ENCODE data around the gene MAPKAP1.

The MAPKAP1 gene

DNA sequence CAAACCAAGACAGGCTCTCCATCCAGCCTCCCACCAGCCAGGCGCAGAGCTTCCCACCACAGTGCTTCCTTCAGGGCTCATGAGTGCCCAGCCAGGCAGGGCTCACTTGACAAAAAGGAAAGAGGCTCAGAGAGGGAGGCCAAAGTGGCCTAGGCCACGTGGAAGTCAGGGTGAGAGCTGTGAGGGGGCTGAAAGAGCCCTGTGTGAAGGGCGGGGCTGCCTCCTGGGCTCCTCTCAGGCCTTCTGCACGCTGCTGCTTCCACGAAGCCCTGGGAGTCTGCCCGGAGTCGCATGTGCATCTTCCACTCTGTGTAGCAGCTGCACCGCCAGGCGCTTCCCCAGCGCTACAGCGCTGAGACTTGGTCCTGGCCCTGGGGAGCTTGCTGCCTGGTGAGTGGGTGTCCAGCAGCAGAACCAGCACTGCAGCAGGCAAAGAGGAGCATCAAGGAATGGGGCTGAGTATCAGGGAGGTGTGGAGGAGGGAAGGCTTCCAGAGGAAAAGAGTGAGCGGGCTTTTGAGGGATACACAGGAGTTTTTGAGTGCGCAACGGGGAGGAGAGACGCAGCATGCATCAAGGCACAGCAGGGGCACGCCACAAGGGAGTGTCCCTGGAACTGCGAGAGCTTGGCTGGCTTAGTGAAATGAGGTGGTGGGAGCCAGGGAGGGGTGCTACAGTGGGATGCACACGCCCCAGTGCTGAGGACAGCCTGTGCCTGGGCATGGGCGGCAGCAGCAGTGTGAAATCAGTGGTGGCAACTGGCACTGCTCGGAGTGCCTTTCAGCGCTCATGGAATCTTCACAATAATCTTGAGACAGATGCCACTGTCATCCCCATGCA, 267.4 kb downstream of the MAPKAP1 start:
- Histone ChIP-seq H2AFZ (ENCODE audit: insufficient read depth, low read length, poor library complexity) (no peak overlapping the region), H3K4me3 (ENCODE audit: low read depth, low read length) (no peak overlapping the region), H3K36me3 (ENCODE audit: control insufficient read depth in 1 of 2, insufficient read depth in 2 of 2, low read length in 2 of 2) (peaks cover 20% of the 10 kb centered on the region in 2 experiments), H2BK5ac (ENCODE audit: low read depth, low read length, poor library complexity) (no peak overlapping the region), H3K9me3 (ENCODE audit: insufficient read depth, low read depth, low read length) (no peaks in the 10 kb centered on the region), H3K79me2 (ENCODE audit: control insufficient read depth, insufficient read depth, low read length, poor library complexity) (no peaks in the 10 kb centered on the region), H4K12ac (ENCODE audit: low read depth, low read length) (no peak overlapping the region), H4K8ac (ENCODE audit: low read depth, low read length) (no peak overlapping the region), H2BK12ac (ENCODE audit: low read length) (no peak overlapping the region), H3K4me2 (ENCODE audit: low read length) (no peak overlapping the region), H4K91ac (ENCODE audit: low read depth, low read length) (no peak overlapping the region), H3K4ac (ENCODE audit: low read depth, low read length) (no peak overlapping the region), H3K23ac (ENCODE audit: low read length) (no peak overlapping the region), H3K14ac (ENCODE audit: low read length) (no peak overlapping the region), H2BK120ac (ENCODE audit: insufficient read depth, low read length, poor library complexity) (no peak overlapping the region), H3K18ac (ENCODE audit: low read length) (no peak overlapping the region), H2AK5ac (ENCODE audit: low read length) (no peak overlapping the region), H3K27ac (ENCODE audit: low read depth, low read length) (no peak overlapping the region), H3K9ac (ENCODE audit: low read length) (no peak overlapping the region), H3K4me1 (ENCODE audit: control insufficient read depth in 1 of 2, insufficient read depth in 2 of 2, low read length in 2 of 2) (no peaks in the 10 kb centered on the region), H3K79me1 (ENCODE audit: low read length) (no peaks in the 10 kb centered on the region), H3K27me3 (ENCODE audit: insufficient read depth, low read length) (no peaks in the 10 kb centered on the region)
- WGBS (ENCODE audit: extremely low coverage, insufficient coverage, insufficient read length), result no CpG with 5 or more reads among the region's 21 CpGs
- no peak for DNase-seq

DNA sequence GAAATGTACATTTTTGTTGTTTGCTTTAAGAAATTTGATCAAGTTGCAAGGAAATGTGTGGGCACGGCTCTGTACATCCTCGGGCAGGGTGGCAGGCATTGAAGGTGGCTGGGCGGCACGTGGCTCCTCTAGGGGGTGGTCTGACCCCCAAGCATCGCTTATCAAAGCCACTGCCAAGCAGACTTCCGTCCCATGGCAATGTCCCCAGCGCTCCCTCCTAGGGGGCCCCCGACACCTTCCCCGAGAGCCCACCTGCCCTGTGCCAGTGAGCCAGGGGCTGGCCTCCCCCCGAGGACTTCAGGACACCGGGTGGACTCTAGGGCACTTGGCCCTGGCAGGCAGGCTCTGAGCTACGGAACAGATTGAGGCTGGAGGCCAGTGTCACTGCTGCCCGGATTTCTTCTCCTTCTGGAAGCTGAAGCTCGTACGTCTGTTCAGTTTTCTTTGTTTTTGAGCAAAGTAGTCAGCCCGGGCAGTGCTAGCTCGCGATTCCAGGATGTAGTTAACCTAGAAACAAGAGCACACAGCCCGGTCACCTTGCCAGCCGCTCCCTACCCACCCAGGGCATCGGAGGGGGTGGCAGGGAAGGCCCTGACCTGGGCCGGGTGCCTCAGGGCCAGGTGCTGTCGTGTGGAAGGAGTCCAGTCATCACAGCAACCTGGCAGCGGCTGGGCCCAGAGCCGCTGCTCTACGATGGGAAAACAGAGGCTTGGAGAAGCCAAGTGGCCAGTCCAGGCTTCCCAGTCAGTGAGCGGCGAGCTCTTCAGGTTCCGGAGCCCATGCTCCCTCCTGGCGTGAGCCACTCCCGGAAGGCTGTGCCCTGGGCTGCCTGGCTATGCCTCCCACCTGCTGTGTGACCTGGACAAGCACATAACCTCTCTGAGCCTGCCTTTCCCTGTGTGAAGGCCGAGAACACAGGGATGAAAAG, 268.2 kb downstream of the MAPKAP1 start:
- Histone ChIP-seq H3K18ac (ENCODE audit: low read length) (no peak overlapping the region), H2AK5ac (ENCODE audit: low read length) (no peak overlapping the region), H3K4me1 (ENCODE audit: control insufficient read depth in 1 of 2, insufficient read depth in 2 of 2, low read length in 2 of 2) (no peaks in the 10 kb centered on the region), H3K27me3 (ENCODE audit: insufficient read depth, low read length) (no peaks in the 10 kb centered on the region), H3K4me2 (ENCODE audit: low read length) (no peak overlapping the region), H2BK12ac (ENCODE audit: low read length) (no peak overlapping the region), H2BK5ac (ENCODE audit: low read depth, low read length, poor library complexity) (no peak overlapping the region), H2AFZ (ENCODE audit: insufficient read depth, low read length, poor library complexity) (no peak overlapping the region), H4K12ac (ENCODE audit: low read depth, low read length) (no peak overlapping the region), H3K9me3 (ENCODE audit: insufficient read depth, low read depth, low read length) (no peaks in the 10 kb centered on the region), H3K9ac (ENCODE audit: low read length) (no peak overlapping the region), H3K23ac (ENCODE audit: low read length) (no peak overlapping the region), H4K8ac (ENCODE audit: low read depth, low read length) (no peak overlapping the region), H3K4ac (ENCODE audit: low read depth, low read length) (no peak overlapping the region), H4K91ac (ENCODE audit: low read depth, low read length) (no peak overlapping the region), H3K79me1 (ENCODE audit: low read length) (no peaks in the 10 kb centered on the region), H3K27ac (ENCODE audit: low read depth, low read length) (no peak overlapping the region), H2BK120ac (ENCODE audit: insufficient read depth, low read length, poor library complexity) (no peak overlapping the region), H3K79me2 (ENCODE audit: control insufficient read depth, insufficient read depth, low read length, poor library complexity) (no peaks in the 10 kb centered on the region), H3K14ac (ENCODE audit: low read length) (no peak overlapping the region), H3K36me3 (ENCODE audit: control insufficient read depth in 1 of 2, insufficient read depth in 2 of 2, low read length in 2 of 2) (peaks cover 20% of the 10 kb centered on the region in 2 experiments), H3K4me3 (ENCODE audit: low read depth, low read length) (no peak overlapping the region)
- no CpG with 5 or more reads among the region's 32 CpGs for WGBS (ENCODE audit: extremely low coverage, insufficient coverage, insufficient read length)
- no peak for DNase-seq

DNA sequence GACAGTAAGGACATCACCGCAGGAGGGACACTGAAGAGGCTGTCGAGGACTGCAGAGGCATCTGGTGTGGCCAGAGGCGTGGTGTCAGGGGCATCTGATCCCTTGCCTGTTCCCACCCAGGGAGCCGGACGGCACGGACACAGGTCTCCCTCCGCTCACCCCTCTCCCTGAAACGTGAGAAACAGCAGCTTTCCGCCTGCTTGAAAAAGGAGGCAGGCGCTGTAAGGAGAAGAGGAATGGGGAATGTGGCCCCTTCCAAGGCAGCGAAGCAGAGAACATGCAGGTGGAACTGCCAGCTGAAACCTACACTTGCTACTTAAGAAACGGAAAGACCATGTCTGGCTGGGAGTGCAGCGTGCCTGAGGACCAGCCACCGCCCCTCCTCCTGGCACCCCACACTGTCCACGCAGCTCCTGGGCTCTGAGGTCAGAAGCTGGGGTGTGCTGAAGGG, 269.2 kb downstream of the MAPKAP1 start:
- Histone ChIP-seq H3K9me3 (ENCODE audit: insufficient read depth, low read depth, low read length) (no peaks in the 10 kb centered on the region), H4K12ac (ENCODE audit: low read depth, low read length) (no peak overlapping the region), H2BK120ac (ENCODE audit: insufficient read depth, low read length, poor library complexity) (no peak overlapping the region), H3K79me2 (ENCODE audit: control insufficient read depth, insufficient read depth, low read length, poor library complexity) (no peaks in the 10 kb centered on the region), H3K9ac (ENCODE audit: low read length) (no peak overlapping the region), H4K8ac (ENCODE audit: low read depth, low read length) (no peak overlapping the region), H3K4me2 (ENCODE audit: low read length) (no peak overlapping the region), H3K18ac (ENCODE audit: low read length) (no peak overlapping the region), H3K27me3 (ENCODE audit: insufficient read depth, low read length) (no peaks in the 10 kb centered on the region), H3K4ac (ENCODE audit: low read depth, low read length) (no peak overlapping the region), H3K36me3 (ENCODE audit: control insufficient read depth in 1 of 2, insufficient read depth in 2 of 2, low read length in 2 of 2) (peaks cover 20% of the 10 kb centered on the region in 2 experiments), H3K27ac (ENCODE audit: low read depth, low read length) (no peak overlapping the region), H4K91ac (ENCODE audit: low read depth, low read length) (no peak overlapping the region), H2AFZ (ENCODE audit: insufficient read depth, low read length, poor library complexity) (no peak overlapping the region), H2BK12ac (ENCODE audit: low read length) (no peak overlapping the region), H2BK5ac (ENCODE audit: low read depth, low read length, poor library complexity) (no peak overlapping the region), H2AK5ac (ENCODE audit: low read length) (no peak overlapping the region), H3K14ac (ENCODE audit: low read length) (no peak overlapping the region), H3K4me3 (ENCODE audit: low read depth, low read length) (no peak overlapping the region), H3K79me1 (ENCODE audit: low read length) (no peaks in the 10 kb centered on the region), H3K4me1 (ENCODE audit: control insufficient read depth in 1 of 2, insufficient read depth in 2 of 2, low read length in 2 of 2) (no peaks in the 10 kb centered on the region), H3K23ac (ENCODE audit: low read length) (no peak overlapping the region)
- WGBS (ENCODE audit: extremely low coverage, insufficient coverage, insufficient read length), result no CpG with 5 or more reads among the region's 15 CpGs
- no peak for DNase-seq

DNA sequence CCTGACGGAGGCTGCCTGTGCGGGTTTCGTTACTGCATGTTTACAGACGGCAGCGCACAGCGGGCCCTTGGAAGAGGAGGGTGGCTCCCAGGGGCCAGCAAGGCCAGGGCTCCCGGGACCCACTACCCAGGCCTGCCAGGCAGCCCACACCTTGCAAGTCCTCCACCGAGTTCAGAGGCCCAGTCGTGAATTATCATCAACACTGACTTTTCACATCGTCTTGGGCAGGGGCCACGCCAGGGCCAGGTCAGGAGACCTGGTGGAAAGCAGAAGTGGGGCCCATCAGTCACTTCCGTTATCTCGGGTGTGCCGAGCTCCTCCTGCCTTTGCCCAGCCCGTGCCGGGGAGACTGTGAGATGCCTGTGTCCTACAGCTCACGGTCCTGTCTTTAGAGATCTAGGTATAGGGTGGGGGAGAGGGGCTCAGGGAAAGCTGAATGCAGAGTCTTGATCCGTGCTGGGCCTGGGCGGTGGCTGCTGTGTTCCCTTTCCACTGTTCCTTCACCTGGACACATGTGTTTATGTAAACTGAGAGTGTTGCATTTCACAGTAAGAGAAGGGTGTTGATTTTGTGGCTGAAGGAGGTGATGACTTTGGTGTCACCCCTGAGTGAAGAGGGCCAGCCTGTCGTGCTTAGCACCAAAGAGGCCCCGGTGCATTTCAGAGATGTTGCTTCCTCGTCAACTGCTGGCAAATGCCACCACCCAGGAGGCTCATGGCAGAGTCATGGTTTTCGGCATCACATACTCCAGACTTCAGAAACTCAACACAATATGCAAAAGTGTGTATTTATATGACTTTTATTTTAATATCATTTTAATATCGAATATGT, 270.2 kb downstream of the MAPKAP1 start:
- Histone ChIP-seq H2AFZ (ENCODE audit: insufficient read depth, low read length, poor library complexity) (no peak overlapping the region), H4K8ac (ENCODE audit: low read depth, low read length) (no peak overlapping the region), H4K12ac (ENCODE audit: low read depth, low read length) (no peak overlapping the region), H2BK12ac (ENCODE audit: low read length) (no peak overlapping the region), H3K79me1 (ENCODE audit: low read length) (no peaks in the 10 kb centered on the region), H3K23ac (ENCODE audit: low read length) (no peak overlapping the region), H3K27ac (ENCODE audit: low read depth, low read length) (no peak overlapping the region), H2AK5ac (ENCODE audit: low read length) (no peak overlapping the region), H3K4me1 (ENCODE audit: control insufficient read depth in 1 of 2, insufficient read depth in 2 of 2, low read length in 2 of 2) (no peaks in the 10 kb centered on the region), H3K4me3 (ENCODE audit: low read depth, low read length) (no peak overlapping the region), H2BK120ac (ENCODE audit: insufficient read depth, low read length, poor library complexity) (no peak overlapping the region), H4K91ac (ENCODE audit: low read depth, low read length) (no peak overlapping the region), H3K79me2 (ENCODE audit: control insufficient read depth, insufficient read depth, low read length, poor library complexity) (no peaks in the 10 kb centered on the region), H3K18ac (ENCODE audit: low read length) (no peak overlapping the region), H2BK5ac (ENCODE audit: low read depth, low read length, poor library complexity) (no peak overlapping the region), H3K4me2 (ENCODE audit: low read length) (no peak overlapping the region), H3K27me3 (ENCODE audit: insufficient read depth, low read length) (no peaks in the 10 kb centered on the region), H3K14ac (ENCODE audit: low read length) (no peak overlapping the region), H3K9me3 (ENCODE audit: insufficient read depth, low read depth, low read length) (no peaks in the 10 kb centered on the region), H3K36me3 (ENCODE audit: control insufficient read depth in 1 of 2, insufficient read depth in 2 of 2, low read length in 2 of 2) (peaks cover 20% of the 10 kb centered on the region in 2 experiments), H3K4ac (ENCODE audit: low read depth, low read length) (no peak overlapping the region), H3K9ac (ENCODE audit: low read length) (no peak overlapping the region)
- no peak for DNase-seq
- WGBS (ENCODE audit: extremely low coverage, insufficient coverage, insufficient read length), result no CpG with 5 or more reads among the region's 24 CpGs

All from trophoblast cell (in vitro differentiated cells and primary cell).